ENCODE results near the gene NCAPG2. TPM values are rescaled to one million over a fixed set of nuclear protein-coding genes. Genes with fewer than 3 reads are reported as not detected.

Gene NCAPG2
- total and polyA plus RNA-seq, 2 experiments from 2014 or later, result 38.7 to 91.2 TPM

- H3K27ac Mint-ChIP-seq, result no peak overlapping the region
- no peaks in the 10 kb centered on the region; the same call in 2 of the 3 replicates for H3K9me3 Mint-ChIP-seq
- DNase-seq (ENCODE audit: low spot score) (no peak), ATAC-seq (no peak)
- no peak overlapping the region for H3K4me3 Mint-ChIP-seq
- Histone ChIP-seq H4K20me1 (replicated peaks; ENCODE audit: insufficient read depth) (no peaks in the 10 kb centered on the region), H3K79me2 (replicated peaks; ENCODE audit: insufficient read depth) (no peaks in the 10 kb centered on the region), H3K4me3 (no peak overlapping the region), H3F3A (replicated peaks; ENCODE audit: low read depth) (no peaks in the 10 kb centered on the region), H3K4me2 (no peak overlapping the region), H3K36me3 (ENCODE audit: insufficient read depth) (peaks cover 8% of the 10 kb centered on the region; the same call in 1 of the 2 replicates), H3K27me3 (ENCODE audit: insufficient read depth) (no peaks in the 10 kb centered on the region), H3K9me2 (ENCODE audit: insufficient read depth) (no peaks in the 10 kb centered on the region), H2AFZ (no peak overlapping the region), H3K4me1 (ENCODE audit: insufficient read depth) (no peaks in the 10 kb centered on the region), H3K27ac (ENCODE audit: low read depth) (no peak overlapping the region)
- H3K36me3 Mint-ChIP-seq (ENCODE audit: low read depth), result peaks cover 55% of the 10 kb centered on the region
- peaks cover 2% of the 10 kb centered on the region for H3K27me3 Mint-ChIP-seq (ENCODE audit: insufficient read depth, low read depth, poor library complexity)
- no peak for TF ChIP-seq CREB1 (CRISPR knock-in tag; IDR thresholded peaks at IDR 0.05; ENCODE audit: low read depth)
- TF ChIP-seq, protein P1, sequence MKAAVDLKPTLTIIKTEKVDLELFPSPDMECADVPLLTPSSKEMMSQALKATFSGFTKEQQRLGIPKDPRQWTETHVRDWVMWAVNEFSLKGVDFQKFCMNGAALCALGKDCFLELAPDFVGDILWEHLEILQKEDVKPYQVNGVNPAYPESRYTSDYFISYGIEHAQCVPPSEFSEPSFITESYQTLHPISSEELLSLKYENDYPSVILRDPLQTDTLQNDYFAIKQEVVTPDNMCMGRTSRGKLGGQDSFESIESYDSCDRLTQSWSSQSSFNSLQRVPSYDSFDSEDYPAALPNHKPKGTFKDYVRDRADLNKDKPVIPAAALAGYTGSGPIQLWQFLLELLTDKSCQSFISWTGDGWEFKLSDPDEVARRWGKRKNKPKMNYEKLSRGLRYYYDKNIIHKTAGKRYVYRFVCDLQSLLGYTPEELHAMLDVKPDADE (IDR thresholded peaks at IDR 0.05), result no peak
- TF ChIP-seq EZH2phosphoT487 (IDR thresholded peaks at IDR 0.05; ENCODE audit: unreplicated experiment), result no peak
- TF ChIP-seq EZH2 (IDR thresholded peaks at IDR 0.05; ENCODE audit: low read depth, unreplicated experiment), result no peak
- no peaks in the 10 kb centered on the region; the same call in 2 of the 3 replicates for H3K4me1 Mint-ChIP-seq
These were observed 36.7 kb upstream of the NCAPG2 start for GRCh38 chr7:158741294-158741666.

GRCh38 chr7:158740657-158741293 lies 36.2 kb upstream of the NCAPG2 start:
- Mint-ChIP-seq H3K4me3 (no peak overlapping the region), H3K36me3 (ENCODE audit: low read depth) (peaks cover 54% of the 10 kb centered on the region), H3K27me3 (ENCODE audit: insufficient read depth, low read depth, poor library complexity) (peaks cover 2% of the 10 kb centered on the region), H3K4me1 (no peaks in the 10 kb centered on the region; the same call in 2 of the 3 replicates), H3K9me3 (no peaks in the 10 kb centered on the region; the same call in 2 of the 3 replicates), H3K27ac (no peak overlapping the region)
- DNase-seq (ENCODE audit: low spot score) (no peak), ATAC-seq (no peak)
- Histone ChIP-seq H3F3A (replicated peaks; ENCODE audit: low read depth) (no peaks in the 10 kb centered on the region), H3K9me2 (ENCODE audit: insufficient read depth) (no peaks in the 10 kb centered on the region), H3K27me3 (ENCODE audit: insufficient read depth) (no peaks in the 10 kb centered on the region), H3K4me2 (no peak overlapping the region), H3K79me2 (replicated peaks; ENCODE audit: insufficient read depth) (no peaks in the 10 kb centered on the region), H3K4me3 (no peak overlapping the region), H3K4me1 (ENCODE audit: insufficient read depth) (no peaks in the 10 kb centered on the region), H2AFZ (no peak overlapping the region), H3K27ac (ENCODE audit: low read depth) (no peak overlapping the region), H3K36me3 (ENCODE audit: insufficient read depth) (peaks cover 8% of the 10 kb centered on the region; the same call in 1 of the 2 replicates), H4K20me1 (replicated peaks; ENCODE audit: insufficient read depth) (no peaks in the 10 kb centered on the region)
- TF ChIP-seq POLR2AphosphoS5 (IDR thresholded peaks at IDR 0.05; ENCODE audit: low read depth) (no peak), JUNB (IDR thresholded peaks at IDR 0.05; ENCODE audit: unreplicated experiment) (no peak), STAT1 (IDR thresholded peaks at IDR 0.05; ENCODE audit: unreplicated experiment) (no peak), EZH2phosphoT487 (IDR thresholded peaks at IDR 0.05; ENCODE audit: unreplicated experiment) (no peak), ZNF114 (CRISPR knock-in tag; IDR thresholded peaks at IDR 0.05) (no peak), ZNF331 (CRISPR knock-in tag; IDR thresholded peaks at IDR 0.05; ENCODE audit: low read depth) (no peak), NANOG (IDR thresholded peaks at IDR 0.05; ENCODE audit: borderline replicate concordance) (no peak)
- TF ChIP-seq, protein P2, sequence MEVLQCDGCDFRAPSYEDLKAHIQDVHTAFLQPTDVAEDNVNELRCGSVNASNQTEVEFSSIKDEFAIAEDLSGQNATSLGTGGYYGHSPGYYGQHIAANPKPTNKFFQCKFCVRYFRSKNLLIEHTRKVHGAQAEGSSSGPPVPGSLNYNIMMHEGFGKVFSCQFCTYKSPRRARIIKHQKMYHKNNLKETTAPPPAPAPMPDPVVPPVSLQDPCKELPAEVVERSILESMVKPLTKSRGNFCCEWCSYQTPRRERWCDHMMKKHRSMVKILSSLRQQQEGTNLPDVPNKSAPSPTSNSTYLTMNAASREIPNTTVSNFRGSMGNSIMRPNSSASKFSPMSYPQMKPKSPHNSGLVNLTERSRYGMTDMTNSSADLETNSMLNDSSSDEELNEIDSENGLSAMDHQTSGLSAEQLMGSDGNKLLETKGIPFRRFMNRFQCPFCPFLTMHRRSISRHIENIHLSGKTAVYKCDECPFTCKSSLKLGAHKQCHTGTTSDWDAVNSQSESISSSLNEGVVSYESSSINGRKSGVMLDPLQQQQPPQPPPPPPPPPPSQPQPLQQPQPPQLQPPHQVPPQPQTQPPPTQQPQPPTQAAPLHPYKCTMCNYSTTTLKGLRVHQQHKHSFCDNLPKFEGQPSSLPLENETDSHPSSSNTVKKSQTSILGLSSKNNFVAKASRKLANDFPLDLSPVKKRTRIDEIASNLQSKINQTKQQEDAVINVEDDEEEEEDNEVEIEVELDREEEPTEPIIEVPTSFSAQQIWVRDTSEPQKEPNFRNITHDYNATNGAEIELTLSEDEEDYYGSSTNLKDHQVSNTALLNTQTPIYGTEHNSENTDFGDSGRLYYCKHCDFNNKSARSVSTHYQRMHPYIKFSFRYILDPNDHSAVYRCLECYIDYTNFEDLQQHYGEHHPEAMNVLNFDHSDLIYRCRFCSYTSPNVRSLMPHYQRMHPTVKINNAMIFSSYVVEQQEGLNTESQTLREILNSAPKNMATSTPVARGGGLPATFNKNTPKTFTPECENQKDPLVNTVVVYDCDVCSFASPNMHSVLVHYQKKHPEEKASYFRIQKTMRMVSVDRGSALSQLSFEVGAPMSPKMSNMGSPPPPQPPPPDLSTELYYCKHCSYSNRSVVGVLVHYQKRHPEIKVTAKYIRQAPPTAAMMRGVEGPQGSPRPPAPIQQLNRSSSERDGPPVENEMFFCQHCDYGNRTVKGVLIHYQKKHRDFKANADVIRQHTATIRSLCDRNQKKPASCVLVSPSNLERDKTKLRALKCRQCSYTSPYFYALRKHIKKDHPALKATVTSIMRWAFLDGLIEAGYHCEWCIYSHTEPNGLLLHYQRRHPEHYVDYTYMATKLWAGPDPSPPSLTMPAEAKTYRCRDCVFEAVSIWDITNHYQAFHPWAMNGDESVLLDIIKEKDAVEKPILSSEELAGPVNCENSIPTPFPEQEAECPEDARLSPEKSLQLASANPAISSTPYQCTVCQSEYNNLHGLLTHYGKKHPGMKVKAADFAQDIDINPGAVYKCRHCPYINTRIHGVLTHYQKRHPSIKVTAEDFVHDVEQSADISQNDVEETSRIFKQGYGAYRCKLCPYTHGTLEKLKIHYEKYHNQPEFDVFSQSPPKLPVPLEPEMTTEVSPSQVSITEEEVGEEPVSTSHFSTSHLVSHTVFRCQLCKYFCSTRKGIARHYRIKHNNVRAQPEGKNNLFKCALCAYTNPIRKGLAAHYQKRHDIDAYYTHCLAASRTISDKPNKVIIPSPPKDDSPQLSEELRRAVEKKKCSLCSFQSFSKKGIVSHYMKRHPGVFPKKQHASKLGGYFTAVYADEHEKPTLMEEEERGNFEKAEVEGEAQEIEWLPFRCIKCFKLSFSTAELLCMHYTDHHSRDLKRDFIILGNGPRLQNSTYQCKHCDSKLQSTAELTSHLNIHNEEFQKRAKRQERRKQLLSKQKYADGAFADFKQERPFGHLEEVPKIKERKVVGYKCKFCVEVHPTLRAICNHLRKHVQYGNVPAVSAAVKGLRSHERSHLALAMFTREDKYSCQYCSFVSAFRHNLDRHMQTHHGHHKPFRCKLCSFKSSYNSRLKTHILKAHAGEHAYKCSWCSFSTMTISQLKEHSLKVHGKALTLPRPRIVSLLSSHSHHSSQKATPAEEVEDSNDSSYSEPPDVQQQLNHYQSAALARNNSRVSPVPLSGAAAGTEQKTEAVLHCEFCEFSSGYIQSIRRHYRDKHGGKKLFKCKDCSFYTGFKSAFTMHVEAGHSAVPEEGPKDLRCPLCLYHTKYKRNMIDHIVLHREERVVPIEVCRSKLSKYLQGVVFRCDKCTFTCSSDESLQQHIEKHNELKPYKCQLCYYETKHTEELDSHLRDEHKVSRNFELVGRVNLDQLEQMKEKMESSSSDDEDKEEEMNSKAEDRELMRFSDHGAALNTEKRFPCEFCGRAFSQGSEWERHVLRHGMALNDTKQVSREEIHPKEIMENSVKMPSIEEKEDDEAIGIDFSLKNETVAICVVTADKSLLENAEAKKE (CRISPR knock-in tag; IDR thresholded peaks at IDR 0.05), result no peak
- TF ChIP-seq, protein P1 (IDR thresholded peaks at IDR 0.05), result no peak

Data from GM23338 (cell line).